NCI-H510A (cell line): ENCODE data around the gene SSR2.

Source experiments
- DNase-seq: peaks from one replicate; lab custom pipeline; 2025; lab: John Stamatoyannopoulos, UW

Gene SSR2

DNA sequence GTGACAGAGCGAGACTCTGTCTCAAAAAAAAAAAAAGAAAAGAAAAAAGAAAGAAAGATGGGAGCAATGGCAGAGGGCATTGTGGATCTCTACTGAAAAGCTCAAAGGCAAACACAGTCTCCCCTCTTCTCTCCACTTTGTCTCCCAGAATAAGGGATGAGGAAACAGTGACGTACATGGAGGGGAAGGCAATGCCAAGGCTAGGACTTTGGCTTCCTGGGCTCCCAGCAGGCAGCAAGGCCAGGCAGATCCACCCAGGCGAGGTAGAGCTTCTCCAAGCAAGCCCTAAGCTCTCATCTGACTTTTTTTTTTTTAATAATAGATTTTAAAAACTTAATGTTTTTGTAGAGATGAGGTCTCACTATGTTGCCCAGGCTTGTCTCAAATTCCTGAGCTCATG, 47.0 kb downstream of the SSR2 start:
- no peak for DNase-seq

DNA sequence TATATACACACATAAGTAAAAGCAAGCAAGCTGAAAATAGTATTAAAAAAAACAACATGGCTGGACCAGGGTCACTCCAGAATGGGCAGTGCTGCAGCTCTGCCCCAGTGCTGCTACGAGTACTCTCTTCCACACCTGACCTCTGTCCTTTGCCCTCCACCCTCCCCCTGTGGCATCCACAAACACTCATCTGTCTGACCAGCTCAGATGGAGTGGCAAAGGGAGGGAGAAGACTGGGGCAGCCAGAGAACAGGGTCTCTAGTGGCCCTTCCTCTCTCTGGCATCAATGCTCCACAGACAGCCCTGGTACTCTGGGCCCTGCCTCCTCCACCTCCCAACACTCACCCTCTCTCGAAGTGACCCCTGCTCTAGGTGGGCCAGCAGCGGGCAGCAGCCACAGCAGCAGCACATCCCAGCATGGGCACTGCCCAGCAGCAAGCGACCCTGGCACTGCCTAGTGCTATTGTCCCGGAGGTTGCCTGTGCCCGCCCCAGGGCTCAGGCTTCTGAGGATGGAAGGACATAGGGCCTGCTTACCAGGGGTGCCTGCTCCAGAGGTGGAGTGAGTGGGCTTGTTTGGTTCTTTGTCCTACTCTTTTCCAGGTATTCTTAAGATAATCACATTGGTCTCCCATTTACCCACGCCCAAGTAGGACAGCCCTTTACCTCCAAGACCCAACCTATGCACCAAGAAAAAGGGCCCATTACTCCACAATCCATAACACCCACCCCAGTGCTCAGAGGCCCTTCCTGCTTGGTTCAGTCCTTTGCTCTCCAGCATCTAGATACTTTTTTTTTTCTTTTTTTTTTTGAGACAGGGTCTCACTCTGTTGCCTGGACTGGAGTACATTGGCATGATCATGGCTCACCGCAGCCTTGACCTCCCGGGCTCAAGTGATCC, 48.6 kb downstream of the SSR2 start:
- no peak for DNase-seq

DNA sequence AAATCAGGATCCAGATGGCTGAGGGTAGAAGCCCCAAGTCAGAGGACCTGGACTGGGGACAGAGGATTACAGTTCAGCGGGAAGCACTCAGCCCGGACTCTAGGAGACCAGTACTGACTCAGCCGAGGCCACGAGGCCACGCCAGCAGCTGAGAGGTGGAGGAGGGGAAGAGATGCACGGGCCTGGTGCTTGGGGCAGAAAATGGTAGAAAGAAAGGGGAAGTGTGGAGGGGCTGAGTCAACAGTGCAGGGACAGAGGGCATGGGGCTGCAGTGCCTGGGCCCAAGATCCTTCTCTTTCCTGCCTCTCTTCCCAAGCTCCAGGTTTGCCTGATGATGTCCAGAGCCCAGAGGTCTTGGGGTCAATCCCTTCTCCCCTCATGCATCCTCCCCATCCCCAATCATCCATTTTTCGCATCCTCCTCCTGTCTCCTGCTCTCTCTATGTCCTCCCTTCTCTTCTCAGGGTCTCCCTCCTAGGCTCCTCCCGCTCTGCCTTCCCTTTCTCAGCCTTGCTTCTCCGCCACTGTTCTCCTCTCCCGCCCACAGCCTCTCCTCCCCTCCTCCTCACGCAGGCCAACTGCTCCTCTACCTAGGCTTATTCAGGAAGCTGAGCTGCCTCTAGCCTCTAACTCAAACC, 50.1 kb downstream of the SSR2 start:
- DNase-seq: no peak

DNA sequence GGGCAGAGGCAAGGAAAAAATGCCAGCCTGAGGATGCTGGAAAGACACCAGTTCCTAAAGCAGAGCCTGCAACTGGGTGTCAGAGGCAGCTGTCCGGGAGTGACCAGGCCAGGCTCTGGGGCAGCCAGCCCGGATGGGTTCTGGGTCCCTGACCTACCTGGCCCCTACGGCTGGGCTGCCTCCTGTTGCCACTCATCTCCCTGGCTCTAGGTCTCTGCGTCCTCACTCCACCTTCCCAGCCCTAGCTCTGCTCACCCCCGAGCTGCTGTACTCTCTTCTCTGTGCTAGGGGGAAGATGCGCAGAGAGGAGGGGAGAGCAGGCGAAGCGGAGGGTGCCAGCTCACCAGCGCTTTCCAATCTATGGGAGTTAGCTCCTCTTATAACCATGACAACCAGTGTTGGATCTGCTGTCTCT, 51.4 kb downstream of the SSR2 start:
- no peak for DNase-seq

DNA sequence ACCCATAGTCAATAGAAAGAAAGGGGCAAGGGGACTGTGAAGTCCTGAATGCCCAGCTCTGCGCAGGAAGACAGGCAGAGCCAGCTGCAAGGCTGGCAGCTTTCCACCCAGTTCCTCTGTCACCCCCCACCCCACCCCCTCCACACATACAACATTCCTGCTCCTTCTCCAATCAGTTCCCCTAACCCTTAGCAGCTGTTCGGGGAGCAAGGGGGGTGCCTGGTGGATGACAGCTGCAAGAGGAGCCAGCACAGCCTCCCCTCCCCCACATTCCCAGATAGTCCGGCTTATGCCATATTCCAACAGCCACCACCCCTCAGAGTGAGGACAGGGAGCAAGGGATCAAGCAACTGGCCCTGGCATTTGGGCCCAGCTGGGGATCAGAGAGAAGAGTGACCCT, 52.1 kb downstream of the SSR2 start:
- DNase-seq: no peak

DNA sequence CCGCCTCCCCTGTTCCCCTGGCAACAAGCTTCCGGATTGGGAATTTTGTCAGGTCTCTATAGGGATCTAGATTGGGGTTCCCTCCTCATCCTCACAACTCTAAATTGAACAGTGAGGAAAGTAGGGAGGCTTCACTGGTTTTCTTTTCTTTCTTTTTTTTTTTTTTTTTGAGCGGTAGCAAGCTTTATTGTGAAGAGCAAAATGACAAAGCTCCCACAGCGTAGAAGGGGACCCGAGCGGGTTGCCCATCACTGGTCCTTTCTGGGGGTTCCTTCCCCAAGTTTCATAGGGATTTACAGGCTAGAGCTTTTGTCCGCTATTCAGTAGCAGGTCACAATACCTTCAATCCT, 52.7 kb downstream of the SSR2 start:
- DNase-seq: no peak

DNA sequence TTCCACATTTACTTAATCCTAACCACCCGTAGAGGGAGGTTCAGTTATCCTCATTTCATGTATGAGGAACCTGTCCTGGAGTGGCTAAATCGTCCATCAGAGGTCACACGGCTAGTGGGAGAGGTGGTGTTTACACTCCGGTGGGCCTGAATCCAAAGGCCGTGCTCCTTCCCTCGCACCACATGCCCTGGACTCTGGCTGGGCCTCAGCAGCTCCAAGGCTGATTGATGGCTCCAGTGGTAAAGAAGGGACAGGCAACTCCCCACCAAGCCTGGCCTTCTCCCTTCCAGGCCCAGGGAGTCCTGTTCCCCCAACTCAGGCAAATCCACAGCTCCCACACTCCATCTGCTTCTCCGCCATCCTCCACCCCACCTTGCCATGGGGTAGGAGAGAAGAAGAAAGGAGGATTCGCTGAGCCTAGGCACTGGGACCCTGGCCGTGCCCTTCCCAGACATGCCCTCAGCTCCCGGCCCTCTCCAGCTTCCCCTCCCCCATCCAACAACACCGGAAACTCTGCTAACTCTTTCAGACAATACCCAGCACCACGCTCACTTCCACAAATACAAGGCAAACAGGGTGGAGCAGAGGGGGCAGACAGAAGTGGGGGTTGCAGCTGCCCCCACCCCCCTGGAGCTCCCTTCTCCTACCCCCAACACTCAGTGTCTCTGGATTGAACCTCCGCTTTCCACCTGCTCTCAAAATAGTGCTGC, 53.3 kb downstream of the SSR2 start:
- no peak for DNase-seq

DNA sequence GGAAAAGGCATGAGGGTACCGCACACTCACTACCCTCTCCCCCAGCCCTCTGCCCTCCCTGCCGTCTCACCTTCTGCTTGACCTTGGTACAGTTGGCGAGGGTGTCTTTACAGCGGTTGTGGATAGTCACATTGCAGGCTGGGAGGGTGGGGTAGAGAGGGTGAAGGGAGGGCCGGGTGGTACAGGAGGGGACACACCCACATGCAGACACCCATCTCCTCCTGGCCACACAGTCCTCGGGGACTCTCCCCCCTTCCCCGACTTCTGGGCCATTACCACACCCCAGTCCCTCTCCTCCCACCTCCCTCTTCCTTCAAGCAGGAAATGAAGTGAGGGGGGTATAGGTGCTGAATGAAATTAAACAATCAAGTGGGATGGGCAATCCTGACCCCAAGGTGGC, 54.0 kb downstream of the SSR2 start:
- no peak for DNase-seq

DNA sequence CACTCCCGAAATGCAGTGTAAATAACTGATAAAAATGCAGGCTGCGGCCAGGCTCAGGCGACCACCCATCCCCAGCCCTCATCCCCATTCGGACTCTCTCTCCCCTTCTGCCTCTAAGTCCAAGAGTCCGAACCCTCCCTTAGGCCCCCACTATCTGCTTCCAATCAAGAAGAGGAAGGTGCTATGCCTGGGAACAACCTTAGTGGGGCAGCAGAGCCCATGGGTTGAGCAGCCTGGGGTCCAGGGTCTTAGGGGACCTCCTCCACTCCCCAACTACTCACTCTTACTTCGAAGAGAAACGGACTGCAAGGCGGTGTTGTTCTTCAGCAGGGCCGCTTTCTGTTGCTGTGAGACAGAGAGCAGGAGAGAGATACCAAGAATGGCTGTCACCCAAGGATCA, 54.6 kb downstream of the SSR2 start:
- DNase-seq: no peak

DNA sequence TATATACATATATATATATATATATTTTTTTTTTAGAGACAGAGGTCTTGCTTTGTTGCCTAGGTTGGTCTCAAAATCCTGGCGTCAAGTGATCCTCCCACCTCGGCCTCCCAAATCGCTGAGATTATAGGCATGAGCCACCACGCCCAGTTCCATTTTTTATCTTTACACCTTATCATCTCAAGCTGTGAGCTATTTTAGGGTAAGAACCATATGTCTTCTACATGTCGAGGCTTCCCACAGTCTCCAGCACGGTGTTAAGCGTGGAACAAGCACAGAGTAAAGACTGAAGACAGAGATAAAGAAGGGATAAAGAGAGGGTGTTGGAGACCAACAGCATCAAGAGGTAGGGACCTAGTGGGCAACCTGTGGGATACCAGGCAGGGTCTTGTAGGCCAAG, 56.6 kb downstream of the SSR2 start:
- DNase-seq: no peak

DNA sequence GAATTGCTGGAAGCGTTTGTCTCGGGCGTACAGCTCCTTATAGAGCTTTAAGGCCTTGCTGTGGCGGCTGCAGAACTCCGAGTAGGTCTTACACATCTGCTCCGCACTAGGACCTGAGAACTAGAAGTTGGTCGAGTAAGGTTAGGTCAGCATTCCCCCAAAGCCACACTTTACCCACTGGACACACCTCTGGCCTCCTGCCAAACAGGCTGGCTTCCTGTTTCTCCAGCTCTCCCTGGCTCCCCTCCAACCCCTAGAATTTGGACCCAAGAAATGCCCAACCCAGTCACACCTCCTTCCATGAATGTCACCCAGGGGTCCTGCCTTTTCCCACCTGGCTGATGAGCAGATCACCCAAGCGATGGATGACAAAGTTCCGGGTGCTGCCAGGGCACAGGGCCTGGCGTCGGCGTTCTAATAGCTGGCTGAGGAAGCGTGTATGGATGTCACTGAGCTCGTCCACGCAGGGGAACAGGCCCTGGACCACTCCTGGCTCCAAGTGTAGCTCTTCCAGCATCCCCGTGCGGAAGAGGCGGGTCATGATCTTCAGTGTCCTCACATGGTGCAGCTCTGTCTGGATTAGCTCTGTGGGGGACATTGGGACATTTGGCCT, 58.0 kb downstream of the SSR2 start:
- no peak for DNase-seq

DNA sequence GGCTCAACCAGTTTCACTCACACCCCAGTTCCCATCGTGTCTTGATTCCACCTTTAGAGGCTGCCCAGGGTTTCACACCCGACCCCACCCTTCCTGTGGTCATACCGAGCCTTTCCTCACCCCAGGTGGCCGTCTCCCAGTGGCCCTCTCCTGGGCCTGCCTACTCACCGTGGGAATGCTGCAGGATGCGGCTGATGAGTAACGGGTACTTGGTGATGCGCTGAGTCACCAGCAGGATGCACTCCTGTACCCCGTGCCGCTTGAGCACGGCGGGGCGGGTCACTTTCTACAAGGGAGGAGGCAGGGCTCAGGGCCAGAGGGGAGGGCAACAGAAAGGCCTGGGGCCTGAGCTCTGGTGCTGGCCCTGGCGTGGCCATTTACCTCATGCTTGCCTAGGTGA, 58.8 kb downstream of the SSR2 start:
- DNase-seq: no peak

DNA sequence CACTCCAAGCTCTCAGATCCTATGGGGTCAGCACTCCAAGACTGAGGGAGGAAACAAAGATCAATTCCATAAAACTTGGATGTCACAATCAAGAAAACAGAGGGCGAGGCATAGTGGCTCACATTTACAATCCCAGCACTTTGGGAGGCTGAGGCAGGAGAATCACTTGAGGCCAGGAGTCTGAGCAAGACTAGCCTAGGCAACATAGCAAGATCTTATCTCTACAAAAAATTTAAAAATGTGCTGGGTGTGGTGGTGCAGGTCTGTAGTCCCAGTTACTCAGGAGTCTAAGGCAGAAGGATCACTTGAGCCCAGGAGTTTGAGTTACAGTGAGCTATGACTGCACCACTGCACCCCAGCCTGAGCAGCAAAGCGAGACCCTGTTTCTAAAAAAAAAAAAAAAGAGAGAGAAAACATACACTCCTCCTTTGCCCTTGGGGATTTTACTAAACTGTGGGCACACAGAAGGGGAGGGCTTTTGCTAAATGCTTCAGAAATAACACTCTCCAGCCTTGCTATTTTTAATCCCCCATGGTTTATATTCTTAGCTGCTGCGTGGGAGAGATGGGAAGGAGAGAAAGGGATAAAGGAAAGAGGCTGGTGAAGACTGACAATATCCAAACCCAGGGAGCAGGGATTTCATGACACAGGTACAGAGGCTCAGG, 60.5 kb downstream of the SSR2 start:
- DNase-seq: no peak
